GM13976 (cell line): ENCODE data around the gene SUGCT.

Source experiments
- DNase-seq: peaks from one replicate; pipeline ENCODE4 v3.0.0; 2012; ENCODE audit warnings: low spot score
- in situ Hi-C: fragments of 300-500 bp; cut with MboI; formaldehyde crosslinking; loops from one replicate; pipeline ENCODE4 v1.12.0; 2022; ENCODE audit warnings: low sequenced_read_pairs, mixed read lengths, inconsistent platforms; ENCODE audit not compliant: unreplicated experiment
- TF ChIP-seq, protein P1 (sequence below): IDR thresholded peaks from 2 replicates; pipeline ENCODE4 v1.5.1; 2012; ENCODE audit warnings: borderline replicate concordance, mild to moderate bottlenecking; ENCODE audit not compliant: insufficient read depth; ENCODE audit errors: extremely low read depth, missing control alignments, control extremely low read depth

Gene SUGCT

GRCh38 chr7:40889099-40889498 is 754.3 kb downstream of the SUGCT start:
- no peak for DNase-seq
- TF ChIP-seq, protein P1, sequence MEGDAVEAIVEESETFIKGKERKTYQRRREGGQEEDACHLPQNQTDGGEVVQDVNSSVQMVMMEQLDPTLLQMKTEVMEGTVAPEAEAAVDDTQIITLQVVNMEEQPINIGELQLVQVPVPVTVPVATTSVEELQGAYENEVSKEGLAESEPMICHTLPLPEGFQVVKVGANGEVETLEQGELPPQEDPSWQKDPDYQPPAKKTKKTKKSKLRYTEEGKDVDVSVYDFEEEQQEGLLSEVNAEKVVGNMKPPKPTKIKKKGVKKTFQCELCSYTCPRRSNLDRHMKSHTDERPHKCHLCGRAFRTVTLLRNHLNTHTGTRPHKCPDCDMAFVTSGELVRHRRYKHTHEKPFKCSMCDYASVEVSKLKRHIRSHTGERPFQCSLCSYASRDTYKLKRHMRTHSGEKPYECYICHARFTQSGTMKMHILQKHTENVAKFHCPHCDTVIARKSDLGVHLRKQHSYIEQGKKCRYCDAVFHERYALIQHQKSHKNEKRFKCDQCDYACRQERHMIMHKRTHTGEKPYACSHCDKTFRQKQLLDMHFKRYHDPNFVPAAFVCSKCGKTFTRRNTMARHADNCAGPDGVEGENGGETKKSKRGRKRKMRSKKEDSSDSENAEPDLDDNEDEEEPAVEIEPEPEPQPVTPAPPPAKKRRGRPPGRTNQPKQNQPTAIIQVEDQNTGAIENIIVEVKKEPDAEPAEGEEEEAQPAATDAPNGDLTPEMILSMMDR = no peak
- in situ Hi-C loops = no loop called here

GRCh38 chr7:40889539-40889938 is 754.7 kb downstream of the SUGCT start:
- in situ Hi-C loops = no loop called here
- TF ChIP-seq, protein P1 = no peak
- no peak for DNase-seq

- no peak for DNase-seq
- in situ Hi-C loops = no loop called here
- TF ChIP-seq, protein P1 = no peak
Measured at GRCh38 chr7:40890088-40890692, 755.4 kb downstream of the SUGCT start.

- in situ Hi-C loops = no loop called here
- no peak for DNase-seq
- TF ChIP-seq, protein P1 = no peak
Measured at GRCh38 chr7:40891232-40891631, 756.4 kb downstream of the SUGCT start.

GRCh38 chr7:40899151-40899550 is 764.3 kb downstream of the SUGCT start:
- TF ChIP-seq, protein P1 = no peak
- DNase-seq = no peak
- in situ Hi-C loops = no loop called here

GRCh38 chr7:40899636-40900507 is 765.1 kb downstream of the SUGCT start:
- no peak for DNase-seq
- TF ChIP-seq, protein P1 = no peak
- in situ Hi-C loops = no loop called here
